Right lobe of liver (tissue), 6 donors: ENCODE measurements around the gene CLMN. TPM values are rescaled to one million over a fixed set of nuclear protein-coding genes. Genes with fewer than 3 reads are reported as not detected.

ENCODE experiments used
- ATAC-seq, 4 donors: fragments of 200-7000 bp; cut with Tn5 transposase; one replicate each; pipeline ENCODE4 v1.9.1; 2020; ENCODE audit warnings: mild to moderate bottlenecking in 4 of 4, moderate library complexity in 4 of 4
- DNase-seq, 3 donors: peaks; one replicate each; pipeline ENCODE4 v3.0.0-alpha.2; 2020
- H3K27ac ChIP-seq, 3 donors: fragments of 200-600 bp; one replicate each; pipeline ENCODE4 v1.8.0; 2022
- H3K27me3 ChIP-seq, 2 donors: fragments of 200-600 bp; one replicate each; pipeline ENCODE4 v1.8.0; 2022
- H3K36me3 ChIP-seq, 4 donors: fragments of 200-600 bp; sonication (generic) in 1 of 4; one replicate each; pipeline versions ENCODE4 v1.5.1 to v1.8.0; 2017 to 2022; ENCODE audit warnings: control low read depth in 1 of 4
- H3K4me1 ChIP-seq, 4 donors: fragments of 200-600 bp; sonication (generic) in 1 of 4; one replicate each; pipeline versions ENCODE4 v1.5.1 to v1.8.0; 2017 to 2022; ENCODE audit warnings: control low read depth in 1 of 4
- H3K4me3 ChIP-seq, 3 donors: fragments of 200-600 bp; one replicate each; pipeline ENCODE4 v1.8.0; 2022
- H3K9me3 ChIP-seq, 4 donors: fragments of 200-600 bp; sonication (generic) in 1 of 4; one replicate each; pipeline versions ENCODE4 v1.5.1 to v1.8.0; 2017 to 2022; ENCODE audit warnings: control low read depth in 1 of 4
- POLR2A ChIP-seq: fragments of 450-650 bp; IDR thresholded peaks from one replicate; pipeline ENCODE4 v1.6.1; 2017; ENCODE audit warnings: antibody characterized with exemption, mild to moderate bottlenecking
- WGBS: methylation state at CpG from one replicate; pipeline ENCODE4 v1.1.6; 2018; ENCODE audit warnings: low coverage, low lambda C conversion rate; ENCODE audit not compliant: insufficient coverage; ENCODE audit errors: missing lambda C conversion rate; 5-methylcytosine and 5-hydroxymethylcytosine counted together
- intact Hi-C, 2 donors: fragments of 100-400 bp; cut with DNase I; formaldehyde crosslinking; loops; one replicate each; pipeline versions ENCODE4 v1.11.2 to v1.14.1; 2022
- total RNA-seq, 6 experiments: library from RNA; depleted of rRNA in 2 of 6; stranded (reverse); fragments of >200 nt in 2 of 6; fragmentation: NEBNext Ultra II Directional in 3 of 6; extraction: Animal tissue kit (Norgen Biotek cat#: 25700) in 3 of 6; gene quantifications; one replicate each; pipeline versions ENCODE4 v1.1.0 to v1.2.4, GENCODE V29; 2016 to 2023
- TF ChIP-seq, protein P1 (sequence below), 4 donors: fragments of 200-600 bp in 3 of 4; fragments of 450-650 bp in 1 of 4; IDR thresholded peaks; one replicate each; pipeline versions ENCODE4 v1.5.1 to v1.8.0; 2016 to 2022; ENCODE audit warnings: antibody characterized with exemption in 4 of 4, mild to moderate bottlenecking in 2 of 4
- donor health status: DM: no; HTN: yes; CAD: no.
- donor health status: DM: no; HTN: no; CAD: no.
- donor health status: DM: no; HTN: no; CAD: no.
- donor health status: DM: no; HTN: yes; CAD: no.
- donor health status: DM: no; HTN: yes; CAD: no.

CLMN gene
- total RNA-seq, 6 experiments from 2014 or later, result 18.4 to 91.8 (median 47.8) TPM

DNA sequence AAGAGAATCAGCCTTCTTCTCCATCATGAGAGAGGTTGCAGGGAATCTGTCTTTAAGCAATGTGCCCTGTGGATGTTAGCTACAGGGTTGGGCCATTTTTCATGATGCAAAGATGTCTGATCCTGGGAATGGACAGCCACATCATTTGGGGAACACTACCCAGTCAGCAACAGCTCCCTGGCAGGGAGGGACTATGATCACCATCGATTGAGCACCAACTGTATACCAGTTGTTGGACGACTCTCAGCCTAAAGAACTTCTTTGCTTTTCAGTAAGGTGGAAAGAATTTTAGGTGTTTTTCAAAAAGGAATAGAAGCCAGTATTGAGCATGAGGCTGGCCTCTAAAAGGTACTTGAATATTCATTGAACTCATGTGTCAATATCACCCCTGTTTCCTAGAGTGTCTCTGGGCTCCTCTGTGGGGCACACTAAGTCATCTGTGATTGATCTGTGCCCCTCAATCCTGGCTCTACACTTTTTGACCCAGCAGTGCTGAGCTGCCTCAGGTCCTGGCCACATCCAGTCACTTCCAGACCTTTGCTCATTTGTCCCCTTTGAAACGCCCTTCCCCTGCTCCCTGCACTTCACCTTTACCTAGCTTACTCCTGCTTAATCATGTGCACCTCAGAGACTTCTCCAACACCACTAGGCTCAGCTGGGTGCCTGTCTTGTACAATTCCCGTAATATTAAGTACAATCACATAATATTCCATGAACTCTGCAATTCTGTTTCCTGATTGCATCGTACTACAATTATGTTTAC is 2.2 kb upstream of the CLMN start:
- intact Hi-C loops, result no loop called here
- H3K4me3 ChIP-seq, result no peak overlapping the region
- no peaks in the 10 kb centered on the region for H3K27me3 ChIP-seq
- H3K36me3 ChIP-seq, result no peaks in the 10 kb centered on the region
- no peak for DNase-seq
- peaks cover 0 to 22% (median 3%) of the 10 kb centered on the region in 4 donors for H3K4me1 ChIP-seq
- 30% methylated on average over 3 of the region's 5 CpGs for WGBS
- ATAC-seq, result peak in 2 of 4 donors; percentile 15 to 31
- no peaks in the 10 kb centered on the region for H3K9me3 ChIP-seq
- TF ChIP-seq POLR2A, result no peak
- TF ChIP-seq, protein P1, sequence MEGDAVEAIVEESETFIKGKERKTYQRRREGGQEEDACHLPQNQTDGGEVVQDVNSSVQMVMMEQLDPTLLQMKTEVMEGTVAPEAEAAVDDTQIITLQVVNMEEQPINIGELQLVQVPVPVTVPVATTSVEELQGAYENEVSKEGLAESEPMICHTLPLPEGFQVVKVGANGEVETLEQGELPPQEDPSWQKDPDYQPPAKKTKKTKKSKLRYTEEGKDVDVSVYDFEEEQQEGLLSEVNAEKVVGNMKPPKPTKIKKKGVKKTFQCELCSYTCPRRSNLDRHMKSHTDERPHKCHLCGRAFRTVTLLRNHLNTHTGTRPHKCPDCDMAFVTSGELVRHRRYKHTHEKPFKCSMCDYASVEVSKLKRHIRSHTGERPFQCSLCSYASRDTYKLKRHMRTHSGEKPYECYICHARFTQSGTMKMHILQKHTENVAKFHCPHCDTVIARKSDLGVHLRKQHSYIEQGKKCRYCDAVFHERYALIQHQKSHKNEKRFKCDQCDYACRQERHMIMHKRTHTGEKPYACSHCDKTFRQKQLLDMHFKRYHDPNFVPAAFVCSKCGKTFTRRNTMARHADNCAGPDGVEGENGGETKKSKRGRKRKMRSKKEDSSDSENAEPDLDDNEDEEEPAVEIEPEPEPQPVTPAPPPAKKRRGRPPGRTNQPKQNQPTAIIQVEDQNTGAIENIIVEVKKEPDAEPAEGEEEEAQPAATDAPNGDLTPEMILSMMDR (IDR thresholded peaks at IDR 0.05), result no peak
- peak overlapping the region in 1 of 3 donors; percentile 25 for H3K27ac ChIP-seq

DNA sequence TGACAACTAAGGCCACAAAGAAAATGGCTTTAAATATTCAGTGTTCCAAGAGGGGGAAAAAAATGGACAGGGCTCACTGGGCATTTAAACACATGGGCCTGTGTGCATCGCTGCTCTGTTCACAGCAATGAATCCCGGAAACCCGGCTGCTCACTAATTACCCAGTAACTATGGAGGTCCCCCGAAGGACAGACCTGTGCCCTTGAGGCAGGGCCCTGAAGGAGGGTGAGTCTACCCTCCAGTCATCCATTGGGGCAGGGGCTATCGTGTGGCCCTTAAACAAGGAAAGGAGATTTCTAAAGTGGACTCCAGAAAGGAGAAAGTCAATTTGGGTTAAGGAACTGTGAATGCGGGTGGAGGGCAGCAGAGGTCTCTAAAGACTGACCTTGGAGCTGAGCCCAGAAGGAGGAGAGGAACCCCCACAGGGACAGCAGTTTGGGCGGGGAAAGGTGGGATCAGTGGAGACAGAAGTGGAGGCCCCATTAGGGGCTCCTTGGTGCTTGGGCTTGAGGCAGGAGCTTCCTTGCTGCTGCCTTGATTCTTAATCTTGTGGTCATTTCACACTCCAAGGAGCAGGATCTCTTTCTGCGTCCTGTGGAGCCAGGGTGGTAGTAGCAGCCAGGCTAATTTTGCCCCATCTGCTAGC is 1.4 kb upstream of the CLMN start:
- peak overlapping the region in 2 of 3 donors; percentile 72 for H3K27ac ChIP-seq
- H3K4me1 ChIP-seq, result peaks cover 0 to 21% (median 7%) of the 10 kb centered on the region in 4 donors
- intact Hi-C loops, result no loop called here
- no peaks in the 10 kb centered on the region for H3K9me3 ChIP-seq
- no peak for ATAC-seq
- H3K36me3 ChIP-seq, result no peaks in the 10 kb centered on the region
- H3K27me3 ChIP-seq, result no peaks in the 10 kb centered on the region
- no peak overlapping the region for H3K4me3 ChIP-seq
- 43% methylated on average over 1 of the region's 8 CpGs for WGBS
- no peak for DNase-seq
- TF ChIP-seq POLR2A, result no peak
- TF ChIP-seq, protein P1 (IDR thresholded peaks at IDR 0.05), result no peak

DNA sequence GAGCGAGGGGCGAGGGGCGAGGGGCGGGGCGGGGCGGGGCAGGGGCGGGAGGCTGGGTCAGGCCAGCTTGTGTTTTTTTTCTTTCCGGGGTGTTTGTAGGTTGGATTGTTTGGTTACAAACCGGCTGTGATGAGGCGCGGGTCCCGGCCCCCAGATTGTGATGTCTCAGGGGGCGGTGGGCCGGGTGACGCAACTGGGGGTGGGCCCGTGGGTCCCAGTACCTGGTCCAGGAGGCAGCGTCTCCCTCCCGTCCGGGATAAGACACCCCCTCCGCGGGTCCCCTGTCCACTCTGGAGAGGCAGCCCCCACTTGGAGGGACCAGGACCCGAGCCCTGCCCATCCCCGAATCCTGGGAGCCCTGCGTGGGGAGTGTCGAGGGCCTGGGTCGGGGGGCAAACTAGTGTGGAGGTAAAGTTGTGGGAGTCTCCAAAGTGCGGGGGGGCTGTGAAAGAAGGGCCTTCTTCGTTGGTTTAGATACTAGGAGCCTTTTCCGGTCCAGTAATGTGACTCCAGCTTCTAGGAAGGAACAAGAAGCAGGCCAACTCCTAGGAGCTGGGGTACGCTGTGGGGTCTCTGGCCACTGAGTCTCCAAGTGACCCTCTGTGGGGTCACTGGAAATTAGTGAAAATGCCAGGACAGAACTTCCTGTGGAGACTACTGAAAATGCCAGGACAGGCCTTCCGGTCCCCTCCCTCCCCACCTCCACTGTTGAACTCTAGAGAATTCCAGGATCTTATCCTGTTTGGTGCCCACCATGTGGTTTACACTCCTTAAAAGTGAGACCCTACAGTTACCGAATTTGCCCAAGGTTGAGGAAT is 579 bp upstream of the CLMN start:
- no peak for DNase-seq
- H3K27ac ChIP-seq, result peak overlapping the region in 2 of 3 donors; percentile 72

More for the DNA sequence above, 579 bp upstream of the CLMN start:
- Histone ChIP-seq H3K4me3 (peak overlapping the region in 2 of 3 donors; percentile 43 to 45), H3K36me3 (no peaks in the 10 kb centered on the region), H3K4me1 (peaks cover 0 to 27% (median 11%) of the 10 kb centered on the region in 4 donors), H3K9me3 (no peaks in the 10 kb centered on the region), H3K27me3 (no peaks in the 10 kb centered on the region)
- intact Hi-C loops, result no loop called here
- ATAC-seq, result peak in 1 of 4 donors; percentile 1
- TF ChIP-seq POLR2A, result no peak
- TF ChIP-seq, protein P1 (IDR thresholded peaks at IDR 0.05), result no peak
- 32% methylated on average over 11 of the region's 32 CpGs for WGBS
